Vagina (tissue), 2 donors: ENCODE data around the gene OR2J1. TPM values are rescaled to one million over a fixed set of nuclear protein-coding genes. Genes with fewer than 3 reads are reported as not detected.

Experiments
- DNase-seq, 2 donors: peaks; one replicate each; pipeline ENCODE4 v3.0.0-alpha.2; 2017; ENCODE audit errors: extremely low spot score in 2 of 2
- H3K27ac ChIP-seq: fragments of 200-600 bp; sonication (generic); one replicate; pipeline ENCODE4 v1.5.1; 2019
- H3K27me3 ChIP-seq: fragments of 200-600 bp; sonication (generic); one replicate; pipeline ENCODE4 v1.5.1; 2019
- H3K36me3 ChIP-seq, 2 donors: fragments of 200-600 bp; sonication (generic); one replicate each; pipeline ENCODE4 v1.5.1; 2017 to 2019
- H3K4me1 ChIP-seq: fragments of 200-600 bp; sonication (generic); one replicate; pipeline ENCODE4 v1.5.1; 2019
- H3K4me3 ChIP-seq, 2 donors: fragments of 200-600 bp; sonication (generic); 1 replicate in 1 of 2; 2 replicates in 1 of 2; pipeline ENCODE4 v1.5.1; 2016 to 2019
- H3K9me3 ChIP-seq: fragments of 200-600 bp; sonication (generic); one replicate; pipeline ENCODE4 v1.5.1; 2019
- POLR2A ChIP-seq, 2 donors: fragments of 450-650 bp; IDR thresholded peaks; one replicate each; pipeline ENCODE4 v1.6.1; 2017; ENCODE audit warnings: antibody characterized with exemption in 2 of 2, mild to moderate bottlenecking in 2 of 2, moderate library complexity in 2 of 2
- POLR2AphosphoS5 ChIP-seq, 2 donors: sonication (generic); formaldehyde crosslinking; IDR thresholded peaks; one replicate each; pipeline ENCODE4 v1.9.0; 2017; ENCODE audit warnings: antibody characterized with exemption in 2 of 2, mild to moderate bottlenecking in 2 of 2, low read depth in 1 of 2; ENCODE audit not compliant: insufficient read depth in 1 of 2
- intact Hi-C: fragments of 100-400 bp; cut with DNase I; formaldehyde crosslinking; loops from one replicate; pipeline ENCODE4 v1.15.1; 2023
- total RNA-seq: library from RNA; depleted of rRNA; stranded (reverse); fragments of >200 nt; gene quantifications from one replicate; pipeline ENCODE4 v1.2.3, GENCODE V29; 2016
- TF ChIP-seq, protein P1 (sequence below), 3 experiments: fragments of 450-650 bp in 2 of 3; fragments of 200-600 bp in 1 of 3; sonication (generic) in 1 of 3; IDR thresholded peaks; one replicate each; pipeline ENCODE4 v1.5.1; 2017 to 2019; ENCODE audit warnings: antibody characterized with exemption in 3 of 3, mild to moderate bottlenecking in 2 of 3, moderate library complexity in 2 of 3

The OR2J1 gene
- total RNA-seq, 1 donor from 2014 or later = not detected

DNA sequence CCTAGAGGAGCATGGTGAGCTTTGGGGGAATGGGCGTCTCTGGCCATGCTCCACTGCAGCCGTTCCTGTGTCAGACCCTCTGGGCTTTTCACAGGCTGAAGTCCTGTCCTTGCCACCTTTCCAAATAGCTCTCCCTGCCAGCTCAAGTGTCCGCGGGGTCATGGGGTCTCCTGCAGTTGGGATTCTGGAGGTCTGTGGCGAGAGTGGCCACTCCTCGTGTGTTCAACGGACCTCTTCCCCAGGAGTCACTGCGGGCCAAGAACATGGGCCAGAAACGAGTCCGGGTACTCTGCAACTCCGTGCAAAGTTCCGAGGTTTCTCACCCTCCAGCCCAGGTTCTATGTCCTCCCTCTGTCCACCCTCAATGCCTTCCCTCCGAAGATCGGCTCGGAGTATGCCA, 16.8 kb upstream of the OR2J1 start:
- no peaks in the 10 kb centered on the region for H3K9me3 ChIP-seq
- no peak for DNase-seq
- H3K4me1 ChIP-seq = no peaks in the 10 kb centered on the region
- no peak overlapping the region for H3K27ac ChIP-seq
- no peak for TF ChIP-seq POLR2A (IDR thresholded peaks at IDR 0.05)
- TF ChIP-seq, protein P1, sequence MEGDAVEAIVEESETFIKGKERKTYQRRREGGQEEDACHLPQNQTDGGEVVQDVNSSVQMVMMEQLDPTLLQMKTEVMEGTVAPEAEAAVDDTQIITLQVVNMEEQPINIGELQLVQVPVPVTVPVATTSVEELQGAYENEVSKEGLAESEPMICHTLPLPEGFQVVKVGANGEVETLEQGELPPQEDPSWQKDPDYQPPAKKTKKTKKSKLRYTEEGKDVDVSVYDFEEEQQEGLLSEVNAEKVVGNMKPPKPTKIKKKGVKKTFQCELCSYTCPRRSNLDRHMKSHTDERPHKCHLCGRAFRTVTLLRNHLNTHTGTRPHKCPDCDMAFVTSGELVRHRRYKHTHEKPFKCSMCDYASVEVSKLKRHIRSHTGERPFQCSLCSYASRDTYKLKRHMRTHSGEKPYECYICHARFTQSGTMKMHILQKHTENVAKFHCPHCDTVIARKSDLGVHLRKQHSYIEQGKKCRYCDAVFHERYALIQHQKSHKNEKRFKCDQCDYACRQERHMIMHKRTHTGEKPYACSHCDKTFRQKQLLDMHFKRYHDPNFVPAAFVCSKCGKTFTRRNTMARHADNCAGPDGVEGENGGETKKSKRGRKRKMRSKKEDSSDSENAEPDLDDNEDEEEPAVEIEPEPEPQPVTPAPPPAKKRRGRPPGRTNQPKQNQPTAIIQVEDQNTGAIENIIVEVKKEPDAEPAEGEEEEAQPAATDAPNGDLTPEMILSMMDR (IDR thresholded peaks at IDR 0.05) = no peak
- TF ChIP-seq POLR2AphosphoS5 (IDR thresholded peaks at IDR 0.05; ENCODE audit: insufficient read depth in 1 of 2, low read depth in 1 of 2) = no peak
- no peak overlapping the region for H3K4me3 ChIP-seq
- no peaks in the 10 kb centered on the region for H3K27me3 ChIP-seq
- intact Hi-C loops = no loop called here
- no peaks in the 10 kb centered on the region for H3K36me3 ChIP-seq

DNA sequence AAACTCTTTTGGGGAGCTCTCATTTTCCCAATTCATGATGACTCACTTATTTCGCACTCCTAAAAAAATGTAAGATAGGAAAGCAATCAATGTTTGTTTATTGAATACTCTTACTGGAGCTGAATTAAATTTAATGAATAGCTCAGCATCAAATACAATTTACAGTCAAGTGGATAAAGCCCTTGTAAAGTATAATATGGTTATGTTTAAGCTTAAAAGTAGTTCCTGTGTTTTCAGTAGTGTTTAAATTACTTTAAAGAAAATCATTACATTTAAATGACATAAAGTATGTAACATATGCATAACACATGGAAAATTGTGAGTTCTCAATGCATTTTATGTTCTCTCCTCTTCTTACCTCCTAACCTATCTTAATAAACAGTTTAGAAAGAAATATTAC, 12.1 kb upstream of the OR2J1 start, which contains the start of gene OR2B3:
Gene OR2B3, minus strand, starts transcription at position 101 of the 400 bp plus-strand sequence. Its CDS starts 65 bp downstream, at position 36.
- Histone ChIP-seq H3K4me3 (no peak within 1 kb of the TSS), H3K4me1 (no peaks in the 10 kb centered on the region), H3K9me3 (no peaks in the 10 kb centered on the region), H3K36me3 (no peaks in the 10 kb centered on the region), H3K27me3 (no peaks in the 10 kb centered on the region), H3K27ac (no peak within 1 kb of the TSS)
- no peak for DNase-seq
- no peak for TF ChIP-seq POLR2AphosphoS5 (IDR thresholded peaks at IDR 0.05; ENCODE audit: insufficient read depth in 1 of 2, low read depth in 1 of 2)
- TF ChIP-seq POLR2A (IDR thresholded peaks at IDR 0.05) = no peak
- TF ChIP-seq, protein P1 (IDR thresholded peaks at IDR 0.05) = no peak
- intact Hi-C loops = no loop called here

DNA sequence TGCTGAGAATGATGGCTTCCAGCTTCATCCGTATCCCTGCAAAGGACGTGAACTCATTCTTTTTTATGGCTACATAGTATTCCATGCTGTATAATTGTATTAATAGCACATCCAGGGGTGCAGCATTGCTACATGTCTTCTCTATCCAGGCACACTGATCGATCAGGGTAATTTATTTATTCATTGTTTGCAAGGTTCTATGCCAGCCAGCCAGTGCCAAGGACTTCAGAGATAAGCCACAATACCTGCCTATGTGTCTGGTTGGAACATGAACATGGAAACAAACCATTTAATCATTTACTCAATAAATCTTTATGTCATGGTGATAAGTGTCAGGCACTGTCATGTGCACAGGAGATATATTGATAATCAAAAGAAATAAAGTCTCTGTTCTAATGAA, 6.3 kb upstream of the OR2J1 start:
- intact Hi-C loops = no loop called here
- DNase-seq = no peak
- H3K27ac ChIP-seq = no peak overlapping the region
- H3K27me3 ChIP-seq = no peaks in the 10 kb centered on the region
- H3K4me1 ChIP-seq = no peaks in the 10 kb centered on the region
- H3K4me3 ChIP-seq = no peak overlapping the region
- no peaks in the 10 kb centered on the region for H3K36me3 ChIP-seq
- TF ChIP-seq, protein P1 (IDR thresholded peaks at IDR 0.05) = no peak
- TF ChIP-seq POLR2A (IDR thresholded peaks at IDR 0.05) (no peak), POLR2AphosphoS5 (IDR thresholded peaks at IDR 0.05; ENCODE audit: insufficient read depth in 1 of 2, low read depth in 1 of 2) (no peak)
- no peaks in the 10 kb centered on the region for H3K9me3 ChIP-seq

DNA sequence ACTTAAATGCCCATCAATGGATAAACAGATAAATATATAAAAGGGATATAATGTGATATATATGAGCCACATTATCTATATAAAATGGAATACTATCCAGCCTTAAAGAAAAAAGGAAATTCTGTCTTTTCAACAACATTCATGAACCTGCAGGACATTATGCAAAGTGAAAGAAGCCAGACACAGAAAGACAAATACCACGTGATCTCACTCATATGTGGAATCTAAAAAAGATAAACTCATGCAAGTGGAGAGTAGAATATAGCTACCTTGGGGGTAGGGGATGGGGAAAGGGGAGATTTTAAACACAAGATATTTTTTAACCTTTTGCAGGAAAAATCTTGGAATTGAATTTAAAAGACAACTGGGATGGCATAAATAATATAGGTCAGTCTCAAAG, 1.5 kb upstream of the OR2J1 start:
- Histone ChIP-seq H3K27ac (no peak overlapping the region), H3K36me3 (no peaks in the 10 kb centered on the region), H3K4me1 (no peaks in the 10 kb centered on the region), H3K27me3 (no peaks in the 10 kb centered on the region), H3K9me3 (no peaks in the 10 kb centered on the region), H3K4me3 (no peak overlapping the region)
- TF ChIP-seq POLR2A (IDR thresholded peaks at IDR 0.05) = no peak
- TF ChIP-seq POLR2AphosphoS5 (IDR thresholded peaks at IDR 0.05; ENCODE audit: insufficient read depth in 1 of 2, low read depth in 1 of 2) = no peak
- TF ChIP-seq, protein P1 (IDR thresholded peaks at IDR 0.05) = no peak
- intact Hi-C loops = no loop called here
- no peak for DNase-seq

DNA sequence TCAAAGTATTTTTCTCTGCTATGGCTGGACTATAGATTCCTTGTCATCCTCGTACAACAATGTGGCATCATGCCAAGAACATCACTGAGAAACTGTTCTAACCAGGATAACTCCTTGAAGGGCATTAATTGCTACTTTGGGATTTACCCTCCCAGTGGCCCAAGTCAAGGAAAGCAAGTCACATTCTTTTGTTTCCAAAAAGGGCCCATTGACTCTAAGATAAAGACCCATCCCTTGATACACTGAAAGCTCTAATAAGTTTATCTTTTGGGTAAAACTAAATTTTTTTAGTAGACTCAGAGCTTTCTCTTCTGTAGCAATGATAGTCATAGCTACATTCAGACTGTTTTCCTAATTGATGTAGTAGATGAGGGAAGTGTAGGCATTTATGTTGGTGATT, 8.5 kb downstream of the OR2J1 start, which contains the start of gene OR2J3:
Gene OR2J3, plus strand, starts transcription at position 301 of the 400 bp plus-strand sequence. CDS start 3,833 bp downstream, outside the sequence.
- DNase-seq = no peak
- Histone ChIP-seq H3K4me3 (no peak within 1 kb of the TSS), H3K4me1 (no peaks in the 10 kb centered on the region), H3K27me3 (no peaks in the 10 kb centered on the region), H3K27ac (no peak within 1 kb of the TSS), H3K36me3 (no peaks in the 10 kb centered on the region), H3K9me3 (no peaks in the 10 kb centered on the region)
- no peak for TF ChIP-seq POLR2AphosphoS5 (IDR thresholded peaks at IDR 0.05; ENCODE audit: insufficient read depth in 1 of 2, low read depth in 1 of 2)
- TF ChIP-seq, protein P1 (IDR thresholded peaks at IDR 0.05) = no peak
- intact Hi-C loops = no loop called here
